ENCODE results near the gene DOCK10. TPM values are rescaled to one million over a fixed set of nuclear protein-coding genes. Genes with fewer than 3 reads are reported as not detected.

DOCK10 gene
- total and polyA plus RNA-seq, 8 donors: 0.89 to 33.8 (median 3.2) TPM

DNA sequence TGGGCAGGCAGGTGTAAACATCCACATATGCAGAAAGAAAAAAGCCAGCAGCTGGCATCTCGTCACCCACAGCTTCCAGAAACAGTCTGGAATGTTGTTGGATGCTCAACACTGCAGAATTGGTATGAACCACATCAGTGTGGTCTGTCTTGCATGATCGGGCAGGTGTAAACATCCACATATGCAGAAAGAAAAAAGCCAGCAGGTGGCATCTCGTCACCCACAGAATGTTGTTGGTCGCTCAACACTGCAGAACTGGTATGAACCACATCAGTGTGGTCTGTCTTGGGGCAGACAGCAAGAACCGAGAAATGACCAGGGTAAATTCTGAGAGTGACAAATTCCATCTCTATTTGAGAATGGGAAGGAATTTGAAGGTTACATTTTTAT lies 39.6 kb downstream of the DOCK10 start:
- Histone ChIP-seq H3K9me3 (no peaks in the 10 kb centered on the region), H3K4me3 (no peak overlapping the region), H3K27me3 (no peaks in the 10 kb centered on the region), H3K4me1 (peaks cover 0 to 6% (median 4%) of the 10 kb centered on the region in 4 donors), H3K36me3 (no peaks in the 10 kb centered on the region), H3K27ac (no peak overlapping the region)
- DNase-seq: peak in 1 of 2 donors; percentile 50
- 43 to 63% (median 46%) methylated on average over 5 of the region's 5 CpGs for WGBS, 5 donors
- no peak for TF ChIP-seq POLR2AphosphoS5 (IDR thresholded peaks at IDR 0.05)
- no peak for TF ChIP-seq EP300 (IDR thresholded peaks at IDR 0.05)
- TF ChIP-seq POLR2A (IDR thresholded peaks at IDR 0.05): no peak
- TF ChIP-seq, protein P1, sequence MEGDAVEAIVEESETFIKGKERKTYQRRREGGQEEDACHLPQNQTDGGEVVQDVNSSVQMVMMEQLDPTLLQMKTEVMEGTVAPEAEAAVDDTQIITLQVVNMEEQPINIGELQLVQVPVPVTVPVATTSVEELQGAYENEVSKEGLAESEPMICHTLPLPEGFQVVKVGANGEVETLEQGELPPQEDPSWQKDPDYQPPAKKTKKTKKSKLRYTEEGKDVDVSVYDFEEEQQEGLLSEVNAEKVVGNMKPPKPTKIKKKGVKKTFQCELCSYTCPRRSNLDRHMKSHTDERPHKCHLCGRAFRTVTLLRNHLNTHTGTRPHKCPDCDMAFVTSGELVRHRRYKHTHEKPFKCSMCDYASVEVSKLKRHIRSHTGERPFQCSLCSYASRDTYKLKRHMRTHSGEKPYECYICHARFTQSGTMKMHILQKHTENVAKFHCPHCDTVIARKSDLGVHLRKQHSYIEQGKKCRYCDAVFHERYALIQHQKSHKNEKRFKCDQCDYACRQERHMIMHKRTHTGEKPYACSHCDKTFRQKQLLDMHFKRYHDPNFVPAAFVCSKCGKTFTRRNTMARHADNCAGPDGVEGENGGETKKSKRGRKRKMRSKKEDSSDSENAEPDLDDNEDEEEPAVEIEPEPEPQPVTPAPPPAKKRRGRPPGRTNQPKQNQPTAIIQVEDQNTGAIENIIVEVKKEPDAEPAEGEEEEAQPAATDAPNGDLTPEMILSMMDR (IDR thresholded peaks at IDR 0.05): no peak
- intact Hi-C loops (cut with DNase I; ENCODE audit: low total_unique reads): no loop called here

DNA sequence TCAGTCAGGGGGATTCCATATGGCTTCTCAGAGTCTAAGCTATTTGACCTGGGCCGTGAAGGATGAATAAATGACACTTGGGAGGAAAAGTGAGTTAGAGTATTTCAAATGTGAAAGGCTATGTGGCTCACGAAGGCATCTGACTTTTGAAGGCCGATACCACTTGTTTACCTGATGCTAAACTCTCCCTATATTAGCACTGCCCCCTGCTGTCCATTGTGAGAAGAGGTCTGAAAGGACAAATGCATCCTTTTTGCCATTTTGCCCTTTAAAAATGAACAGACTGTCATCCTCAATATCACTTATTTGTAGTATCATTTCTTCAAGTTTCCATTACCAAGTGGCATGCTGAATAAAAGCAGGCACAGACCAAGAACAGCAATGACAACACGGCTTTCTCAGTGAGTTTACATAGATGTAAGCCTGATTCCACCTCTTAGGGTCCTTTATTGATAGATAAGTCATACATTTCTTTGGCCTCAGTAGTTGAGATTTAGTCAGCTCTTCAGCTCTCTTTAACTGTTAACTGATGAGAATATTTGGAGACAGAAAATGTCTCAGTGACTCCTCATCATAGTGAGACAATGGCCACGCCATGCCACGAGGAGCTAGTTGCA lies 40.1 kb downstream of the DOCK10 start:
- DNase-seq: peak; percentile 57 to 84

DNA sequence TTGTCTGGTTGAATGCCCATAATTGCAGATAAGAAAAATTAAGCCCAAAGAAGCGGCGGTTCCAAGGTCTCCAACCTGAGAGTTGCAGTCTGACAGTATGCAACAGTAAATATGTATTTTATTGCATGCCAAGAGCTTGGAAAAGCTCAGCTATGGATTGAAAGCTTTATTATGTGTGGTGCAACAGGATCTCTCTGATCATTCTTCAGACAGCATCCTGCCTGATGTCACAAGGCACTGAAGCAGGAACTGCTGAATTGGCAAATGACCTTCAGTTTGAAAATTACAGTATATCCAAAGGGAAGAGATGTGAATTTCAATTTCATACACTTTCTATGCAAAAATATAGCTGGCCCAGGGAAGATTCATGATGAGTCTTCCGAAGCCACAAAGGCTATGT lies 42.5 kb downstream of the DOCK10 start:
- 84 to 91% (median 85%) methylated on average over 3 of the region's 3 CpGs for WGBS, 5 donors
- DNase-seq: no peak

More for the DNA sequence above, 40.1 kb downstream of the DOCK10 start:
- H3K4me1 ChIP-seq: peaks cover 0 to 6% (median 4%) of the 10 kb centered on the region in 4 donors
- H3K27me3 ChIP-seq: no peaks in the 10 kb centered on the region
- intact Hi-C loops (cut with DNase I; ENCODE audit: low total_unique reads): no loop called here
- no peak overlapping the region for H3K27ac ChIP-seq
- H3K9me3 ChIP-seq: no peaks in the 10 kb centered on the region
- no peak overlapping the region for H3K4me3 ChIP-seq
- 42 to 51% (median 47%) methylated on average over 6 of the region's 6 CpGs for WGBS, 5 donors
- TF ChIP-seq, protein P1 (IDR thresholded peaks at IDR 0.05): peak in 5 of 7 experiments; percentile 57 to 73 (median 71)
- TF ChIP-seq POLR2AphosphoS5 (IDR thresholded peaks at IDR 0.05) (peak in 1 of 3 donors; percentile 22), EP300 (IDR thresholded peaks at IDR 0.05) (no peak), POLR2A (IDR thresholded peaks at IDR 0.05) (no peak)
- H3K36me3 ChIP-seq: no peaks in the 10 kb centered on the region

DNA sequence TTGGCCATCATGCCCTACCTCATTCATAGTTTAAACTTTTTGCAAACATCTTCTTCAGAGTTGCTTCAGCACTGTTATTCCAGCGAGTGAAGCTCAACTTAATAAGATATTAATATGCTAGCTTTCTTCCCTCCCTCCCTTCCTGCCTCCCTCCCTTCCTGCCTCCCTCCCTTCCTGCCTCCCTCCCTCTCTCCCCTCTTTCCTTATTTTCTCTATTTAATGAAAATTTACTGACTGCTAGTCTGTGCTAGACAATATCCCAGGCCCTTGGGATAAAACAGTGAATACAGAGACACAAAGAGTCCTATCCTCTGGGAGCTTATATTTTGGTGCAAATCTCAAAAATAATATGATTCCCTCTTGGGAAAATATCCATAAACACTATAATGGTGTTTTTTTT lies 42.9 kb downstream of the DOCK10 start:
- intact Hi-C loops (cut with DNase I; ENCODE audit: low total_unique reads): no loop called here
- Histone ChIP-seq H3K4me3 (no peak overlapping the region), H3K27ac (no peak overlapping the region), H3K4me1 (peaks cover 0 to 6% (median 4%) of the 10 kb centered on the region in 4 donors), H3K9me3 (no peaks in the 10 kb centered on the region), H3K27me3 (no peaks in the 10 kb centered on the region), H3K36me3 (no peaks in the 10 kb centered on the region)
- WGBS, 5 donors: 63 to 73% (median 69%) methylated on average over 1 of the region's 1 CpG
- TF ChIP-seq EP300 (IDR thresholded peaks at IDR 0.05) (no peak), POLR2A (IDR thresholded peaks at IDR 0.05) (no peak), POLR2AphosphoS5 (IDR thresholded peaks at IDR 0.05) (no peak)
- TF ChIP-seq, protein P1 (IDR thresholded peaks at IDR 0.05): no peak
- no peak for DNase-seq

More for the DNA sequence above, 42.5 kb downstream of the DOCK10 start:
- no peak overlapping the region for H3K4me3 ChIP-seq
- H3K27ac ChIP-seq: no peak overlapping the region
- H3K4me1 ChIP-seq: peaks cover 0 to 6% (median 4%) of the 10 kb centered on the region in 4 donors
- TF ChIP-seq, protein P1 (IDR thresholded peaks at IDR 0.05): no peak
- TF ChIP-seq EP300 (IDR thresholded peaks at IDR 0.05) (no peak), POLR2AphosphoS5 (IDR thresholded peaks at IDR 0.05) (no peak), POLR2A (IDR thresholded peaks at IDR 0.05) (no peak)
- intact Hi-C loops (cut with DNase I; ENCODE audit: low total_unique reads): no loop called here
- H3K27me3 ChIP-seq: no peaks in the 10 kb centered on the region
- H3K9me3 ChIP-seq: no peaks in the 10 kb centered on the region
- H3K36me3 ChIP-seq: no peaks in the 10 kb centered on the region

Data from stomach (tissue), 9 donors.